ENCODE measurements around the gene VPS41.
A peak's percentile ranks its signal among the peaks of the same experiment; 100 is the strongest.

Gene VPS41

GRCh38 chr7:38675494-38676106, 233.4 kb downstream of the VPS41 start:
- no peak overlapping the region for H3K4me3 ChIP-seq (ENCODE audit: low read depth, low read length)
- TF ChIP-seq MYC (IDR thresholded peaks at IDR 0.05; ENCODE audit: low read depth, low read length) = no peak
- TF ChIP-seq POLR2A (IDR thresholded peaks at IDR 0.05; ENCODE audit: extremely low read depth, insufficient read length) = no peak
- TF ChIP-seq, protein P1, sequence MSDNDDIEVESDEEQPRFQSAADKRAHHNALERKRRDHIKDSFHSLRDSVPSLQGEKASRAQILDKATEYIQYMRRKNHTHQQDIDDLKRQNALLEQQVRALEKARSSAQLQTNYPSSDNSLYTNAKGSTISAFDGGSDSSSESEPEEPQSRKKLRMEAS (IDR thresholded peaks at IDR 0.05; ENCODE audit: low read depth, low read length) = no peak
- TF ChIP-seq, protein P2, sequence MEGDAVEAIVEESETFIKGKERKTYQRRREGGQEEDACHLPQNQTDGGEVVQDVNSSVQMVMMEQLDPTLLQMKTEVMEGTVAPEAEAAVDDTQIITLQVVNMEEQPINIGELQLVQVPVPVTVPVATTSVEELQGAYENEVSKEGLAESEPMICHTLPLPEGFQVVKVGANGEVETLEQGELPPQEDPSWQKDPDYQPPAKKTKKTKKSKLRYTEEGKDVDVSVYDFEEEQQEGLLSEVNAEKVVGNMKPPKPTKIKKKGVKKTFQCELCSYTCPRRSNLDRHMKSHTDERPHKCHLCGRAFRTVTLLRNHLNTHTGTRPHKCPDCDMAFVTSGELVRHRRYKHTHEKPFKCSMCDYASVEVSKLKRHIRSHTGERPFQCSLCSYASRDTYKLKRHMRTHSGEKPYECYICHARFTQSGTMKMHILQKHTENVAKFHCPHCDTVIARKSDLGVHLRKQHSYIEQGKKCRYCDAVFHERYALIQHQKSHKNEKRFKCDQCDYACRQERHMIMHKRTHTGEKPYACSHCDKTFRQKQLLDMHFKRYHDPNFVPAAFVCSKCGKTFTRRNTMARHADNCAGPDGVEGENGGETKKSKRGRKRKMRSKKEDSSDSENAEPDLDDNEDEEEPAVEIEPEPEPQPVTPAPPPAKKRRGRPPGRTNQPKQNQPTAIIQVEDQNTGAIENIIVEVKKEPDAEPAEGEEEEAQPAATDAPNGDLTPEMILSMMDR (IDR thresholded peaks at IDR 0.05; ENCODE audit: low read depth, low read length) = no peak
- no peak for DNase-seq (ENCODE audit: low read depth)

DNA sequence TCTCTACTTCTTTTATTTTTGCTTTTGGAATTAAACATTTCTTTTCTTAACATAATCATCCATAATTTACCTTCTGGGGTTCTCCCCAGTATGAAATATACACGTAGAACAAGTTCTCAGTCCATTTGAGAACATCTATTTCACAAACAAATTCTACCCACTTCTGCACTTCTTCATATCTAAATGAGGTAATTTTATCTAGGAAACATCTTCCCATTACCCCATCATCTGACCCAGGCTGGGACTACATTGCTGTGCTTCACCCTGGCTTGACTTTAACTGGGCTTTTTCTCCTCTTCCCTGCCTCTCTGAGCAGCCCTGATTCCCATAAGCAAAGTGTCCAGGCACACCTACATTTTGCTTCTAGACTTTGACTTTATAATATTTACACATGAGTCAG, 234.5 kb downstream of the VPS41 start:
- TF ChIP-seq, protein P1 (IDR thresholded peaks at IDR 0.05; ENCODE audit: low read depth, low read length) = no peak
- TF ChIP-seq, protein P2 (IDR thresholded peaks at IDR 0.05; ENCODE audit: low read depth, low read length) = no peak
- TF ChIP-seq MYC (IDR thresholded peaks at IDR 0.05; ENCODE audit: low read depth, low read length) = no peak
- no peak overlapping the region for H3K4me3 ChIP-seq (ENCODE audit: low read depth, low read length)
- DNase-seq (ENCODE audit: low read depth) = no peak

GRCh38 chr7:38673795-38674194, 235.2 kb downstream of the VPS41 start:
- DNase-seq (ENCODE audit: low read depth) = peak; percentile 31
- TF ChIP-seq, protein P2 (IDR thresholded peaks at IDR 0.05; ENCODE audit: low read depth, low read length) = no peak
- no peak overlapping the region for H3K4me3 ChIP-seq (ENCODE audit: low read depth, low read length)

All from NB4 (cell line).